Tibial artery (tissue), 4 donors: ENCODE data around the gene PAOX.
A peak's percentile ranks its signal among the peaks of the same experiment; 100 is the strongest.

ENCODE experiments used
- DNase-seq, 2 donors: peaks; one replicate each; pipeline ENCODE4 v3.0.0-alpha.2; 2019
- H3K27ac ChIP-seq, 2 donors: fragments of 200-600 bp; sonication (generic) in 1 of 2; 1 replicate in 1 of 2; 2 replicates in 1 of 2; pipeline ENCODE4 v1.5.1; 2018 to 2019; ENCODE audit warnings: mild to moderate bottlenecking in 1 of 2
- H3K27me3 ChIP-seq, 2 donors: fragments of 200-600 bp; sonication (generic) in 1 of 2; one replicate each; pipeline versions ENCODE4 v1.5.1 to v1.6.0; 2016 to 2019
- H3K36me3 ChIP-seq, 3 donors: fragments of 200-600 bp; sonication (generic) in 2 of 3; one replicate each; pipeline ENCODE4 v1.5.1; 2016 to 2019; ENCODE audit warnings: mild to moderate bottlenecking in 2 of 3
- H3K4me1 ChIP-seq, 4 donors: fragments of 200-600 bp; sonication (generic) in 2 of 4; 1 replicate in 3 of 4; 2 replicates in 1 of 4; pipeline ENCODE4 v1.5.1; 2016 to 2019
- H3K4me3 ChIP-seq, 2 donors: fragments of 200-600 bp; sonication (generic) in 1 of 2; 1 replicate in 1 of 2; 2 replicates in 1 of 2; pipeline ENCODE4 v1.5.1; 2018 to 2019; ENCODE audit warnings: mild to moderate bottlenecking in 2 of 2
- H3K9me3 ChIP-seq, 3 donors: fragments of 200-600 bp; sonication (generic) in 1 of 3; one replicate each; pipeline ENCODE4 v1.5.1; 2016 to 2019
- CTCF ChIP-seq, 2 experiments: fragments of 200-600 bp in 1 of 2; fragments of 450-650 bp in 1 of 2; IDR thresholded peaks; one replicate each; pipeline ENCODE4 v1.5.1; 2017 to 2019; ENCODE audit warnings: antibody characterized with exemption in 2 of 2, mild to moderate bottlenecking in 1 of 2, moderate library complexity in 1 of 2
- intact Hi-C: fragments of 100-400 bp; cut with DNase I; formaldehyde crosslinking; loops from one replicate; pipeline ENCODE4 v1.15.0; 2023; ENCODE audit warnings: low total_unique reads

The PAOX gene

GRCh38 chr10:133335246-133336117 lies 43.6 kb upstream of the PAOX start:
- no peaks in the 10 kb centered on the region for H3K9me3 ChIP-seq
- H3K4me3 ChIP-seq, result peak overlapping the region; percentile 23 to 42
- intact Hi-C loops, result no loop called here
- no peak for DNase-seq
- no peak overlapping the region for H3K27ac ChIP-seq
- TF ChIP-seq CTCF (IDR thresholded peaks at IDR 0.05), result no peak
- no peaks in the 10 kb centered on the region for H3K36me3 ChIP-seq
- H3K4me1 ChIP-seq, result peaks cover 0 to 25% (median 23%) of the 10 kb centered on the region in 4 donors
- peaks cover 13 to 88% of the 10 kb centered on the region in 2 donors for H3K27me3 ChIP-seq

DNA sequence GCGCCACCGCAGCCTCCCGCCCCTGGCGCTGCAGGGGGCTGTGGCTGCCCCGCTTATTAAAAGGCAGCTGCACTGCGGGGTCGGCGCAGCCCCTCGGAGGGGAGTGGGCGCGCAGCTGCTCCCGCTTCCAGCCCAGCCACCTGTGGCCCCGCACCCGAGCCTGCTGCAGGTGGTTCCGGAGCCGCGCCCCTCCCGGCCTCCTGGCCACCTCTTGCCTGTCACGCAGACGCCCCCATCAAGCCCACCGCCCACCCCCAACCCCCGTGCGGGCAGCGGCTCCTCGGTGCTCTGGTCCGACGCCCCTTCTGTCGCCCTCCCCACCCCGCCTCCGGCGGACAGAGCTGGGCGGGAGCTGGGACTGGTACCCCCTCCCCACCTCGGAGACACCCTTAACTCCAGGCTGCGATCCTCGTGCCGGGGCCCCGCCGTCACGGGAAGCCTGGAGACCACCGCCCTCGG lies 42.9 kb upstream of the PAOX start:
- Histone ChIP-seq H3K4me1 (peaks cover 0 to 25% (median 23%) of the 10 kb centered on the region in 4 donors), H3K27ac (no peak overlapping the region), H3K27me3 (peaks cover 13 to 87% of the 10 kb centered on the region in 2 donors), H3K36me3 (no peaks in the 10 kb centered on the region), H3K9me3 (no peaks in the 10 kb centered on the region), H3K4me3 (peak overlapping the region; percentile 23 to 42)
- intact Hi-C loops, result no loop called here
- TF ChIP-seq CTCF (IDR thresholded peaks at IDR 0.05), result no peak
- DNase-seq, result no peak

- intact Hi-C loops, result no loop called here
- Histone ChIP-seq H3K36me3 (no peaks in the 10 kb centered on the region), H3K27me3 (peaks cover 13 to 86% of the 10 kb centered on the region in 2 donors), H3K4me3 (peak within 1 kb of the TSS; percentile 23 to 42), H3K27ac (no peak within 1 kb of the TSS), H3K9me3 (no peaks in the 10 kb centered on the region), H3K4me1 (peaks cover 0 to 25% (median 23%) of the 10 kb centered on the region in 4 donors)
- TF ChIP-seq CTCF (IDR thresholded peaks at IDR 0.05), result no peak
- no peak for DNase-seq
Measured at GRCh38 chr10:133336577-133337369, 42.3 kb upstream of the PAOX start, which contains the start of gene CALY. CALY (minus strand) TSS chr10:133336896; CDS start chr10:133328989, 7,907 bp downstream.

- peaks cover 0 to 25% (median 23%) of the 10 kb centered on the region in 4 donors for H3K4me1 ChIP-seq
- H3K36me3 ChIP-seq, result no peaks in the 10 kb centered on the region
- no peaks in the 10 kb centered on the region for H3K9me3 ChIP-seq
- no peak overlapping the region for H3K4me3 ChIP-seq
- no peak for TF ChIP-seq CTCF (IDR thresholded peaks at IDR 0.05)
- intact Hi-C loops, result no loop called here
- no peak for DNase-seq
- H3K27me3 ChIP-seq, result peaks cover 13 to 87% of the 10 kb centered on the region in 2 donors
- no peak overlapping the region for H3K27ac ChIP-seq
Measured at GRCh38 chr10:133337370-133337725, 41.7 kb upstream of the PAOX start.

- no peak for DNase-seq
- peaks cover 0 to 25% (median 23%) of the 10 kb centered on the region in 4 donors for H3K4me1 ChIP-seq
- H3K27me3 ChIP-seq, result peaks cover 9 to 87% of the 10 kb centered on the region in 2 donors
- no peaks in the 10 kb centered on the region for H3K9me3 ChIP-seq
- no peak for TF ChIP-seq CTCF (IDR thresholded peaks at IDR 0.05)
- H3K27ac ChIP-seq, result no peak overlapping the region
- H3K4me3 ChIP-seq, result no peak overlapping the region
- intact Hi-C loops, result no loop called here
- no peaks in the 10 kb centered on the region for H3K36me3 ChIP-seq
Measured at GRCh38 chr10:133338080-133339071, 40.7 kb upstream of the PAOX start.
